GM20431 (cell line): ENCODE data around the gene ZNF3.

Experiments used
- in situ Hi-C: fragments of 300-500 bp; cut with MseI, MboI; formaldehyde crosslinking; loops from one replicate; pipeline ENCODE4 v1.15.0; 2020; ENCODE audit warnings: low sequenced_read_pairs; ENCODE audit not compliant: unreplicated experiment

ZNF3 gene

DNA sequence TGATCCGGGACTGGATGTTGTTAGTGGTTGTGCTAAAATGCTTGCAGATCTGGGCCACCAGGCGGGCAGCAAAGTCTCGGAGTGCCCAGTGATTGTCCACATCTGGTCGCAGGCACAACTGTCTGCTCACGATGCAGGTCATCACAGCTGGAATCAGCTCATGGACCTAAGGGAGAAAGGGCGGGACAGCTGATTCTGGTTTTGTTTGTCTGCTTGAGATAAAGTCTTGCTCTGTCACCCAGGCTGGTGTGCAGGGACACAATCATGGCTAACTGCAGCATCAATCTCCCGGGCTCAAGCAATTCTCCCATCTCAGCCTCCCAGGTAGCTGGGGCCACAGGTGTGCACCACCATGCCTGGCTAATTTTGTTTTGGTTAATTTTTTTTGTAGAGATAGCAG is 29.6 kb upstream of the ZNF3 start:
- in situ Hi-C loops: no loop called here

DNA sequence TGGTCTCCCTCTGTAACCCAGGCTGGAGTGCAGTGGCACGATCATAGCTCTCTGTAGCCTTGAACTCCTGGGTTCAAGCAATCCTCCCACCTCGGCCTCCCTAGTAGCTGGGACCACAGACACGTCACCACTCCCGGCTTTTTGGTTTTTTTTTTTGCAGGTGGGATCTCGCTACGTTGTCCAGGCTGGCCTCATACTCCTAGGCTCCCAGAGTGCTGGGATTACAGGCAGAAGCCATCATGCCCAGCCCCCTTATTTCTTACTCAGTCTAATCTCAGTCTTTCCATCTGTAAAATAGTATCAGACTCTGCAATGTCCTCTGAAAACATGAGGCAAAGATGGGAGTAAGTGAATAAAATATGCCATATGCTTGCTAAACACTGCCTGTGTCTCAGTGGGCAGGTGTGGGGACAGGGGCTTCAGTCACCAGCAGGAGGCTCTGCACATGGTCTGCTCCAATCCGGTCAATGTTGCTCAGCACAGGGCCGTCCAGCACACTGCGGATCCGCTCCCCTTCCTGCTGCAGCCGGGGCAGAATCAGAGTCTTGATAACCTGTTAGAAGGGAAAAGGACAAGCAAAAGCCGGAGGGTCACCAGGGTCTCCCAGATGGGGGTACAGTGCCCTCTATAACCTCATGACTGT is 28.1 kb upstream of the ZNF3 start:
- in situ Hi-C loops: no loop called here

DNA sequence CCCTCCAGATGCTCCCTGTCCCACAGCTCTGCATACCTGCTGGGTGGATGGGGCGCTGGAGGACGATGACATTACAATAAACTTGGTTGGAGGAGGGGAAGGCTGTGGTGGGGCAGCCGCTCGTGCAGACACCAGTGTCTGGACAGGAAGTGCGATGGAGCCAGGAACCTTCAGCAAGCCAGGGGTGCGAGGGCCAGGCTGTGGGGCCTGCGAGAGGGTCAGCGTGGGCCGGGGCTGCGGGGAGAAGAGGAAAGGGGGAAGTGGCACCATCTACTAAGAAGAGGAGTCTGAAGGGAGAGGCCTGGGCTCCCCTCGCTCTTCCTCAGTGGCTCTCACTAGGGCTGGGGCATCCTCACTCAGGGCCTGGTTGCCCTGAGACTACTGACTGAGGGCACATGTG is 26.4 kb upstream of the ZNF3 start:
- in situ Hi-C loops: no loop called here

DNA sequence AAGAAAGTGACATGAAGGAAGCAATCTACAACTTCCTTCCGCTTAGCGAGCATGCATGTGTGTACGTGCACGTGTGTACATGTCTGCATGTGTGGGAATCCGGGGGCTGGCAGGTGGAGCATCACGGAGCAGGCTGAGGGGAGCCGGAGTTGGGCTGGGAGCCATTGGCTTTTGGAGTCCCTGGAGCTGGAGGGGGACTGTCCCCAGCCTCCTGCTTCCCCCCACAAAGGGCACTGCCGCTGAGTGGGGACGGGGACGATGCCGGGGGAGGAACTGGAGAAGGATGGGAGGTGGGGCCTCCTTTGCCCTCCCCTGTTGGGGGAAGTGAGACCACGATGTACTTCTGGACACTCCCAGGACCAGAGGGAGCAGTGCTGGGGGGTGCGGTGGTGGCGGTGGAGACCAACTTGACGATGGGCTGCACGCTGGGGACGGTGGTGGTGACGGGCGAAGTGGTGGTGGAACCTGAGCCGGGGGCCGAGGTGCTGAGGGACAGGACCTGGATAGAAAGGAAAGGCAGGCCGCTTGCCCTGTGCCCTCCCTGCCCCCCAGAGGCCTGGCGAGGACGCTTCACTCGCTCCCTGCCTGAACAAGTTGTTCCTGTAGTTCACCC is 25.7 kb upstream of the ZNF3 start:
- in situ Hi-C loops: no loop called here

DNA sequence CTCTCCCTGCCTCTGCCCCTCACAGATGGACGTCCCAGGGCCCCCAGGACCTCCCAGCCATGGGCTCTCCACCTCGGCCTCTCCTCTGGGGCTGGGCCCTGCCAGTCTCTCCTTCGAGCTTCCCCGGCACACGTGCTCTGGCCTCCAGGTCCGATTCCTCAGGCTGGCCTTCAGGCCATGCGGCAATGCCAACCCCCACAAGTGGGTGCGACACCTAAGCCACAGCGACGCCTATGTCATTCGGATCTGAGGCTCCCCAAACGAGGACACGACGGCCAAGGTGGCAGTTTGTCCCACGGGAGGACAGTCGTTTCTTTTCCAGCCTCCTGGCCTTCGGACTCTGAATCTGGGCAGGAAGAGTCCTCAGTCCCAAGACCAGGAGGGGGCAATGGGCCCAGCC is 25.1 kb upstream of the ZNF3 start:
- in situ Hi-C loops: no loop called here

DNA sequence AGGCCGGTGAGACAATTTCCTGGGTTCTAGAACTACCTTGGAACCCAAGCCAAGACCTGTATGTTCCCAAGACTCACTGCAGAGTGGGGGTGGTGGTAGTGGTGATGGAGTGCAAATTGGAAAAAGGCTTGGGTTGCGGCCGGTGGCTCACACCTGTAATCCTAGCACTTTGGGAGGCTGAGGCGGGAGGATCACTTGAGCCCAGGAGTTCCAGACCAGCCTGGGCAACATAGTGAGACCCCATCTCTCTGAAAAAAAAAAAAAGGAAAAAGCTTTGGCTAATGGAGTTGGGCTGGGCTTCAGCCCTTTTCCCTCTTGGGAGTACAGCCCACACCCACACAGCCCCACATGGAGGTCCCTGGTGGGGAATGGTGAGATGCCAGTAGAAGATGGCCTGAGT is 24.0 kb upstream of the ZNF3 start:
- in situ Hi-C loops: no loop called here

DNA sequence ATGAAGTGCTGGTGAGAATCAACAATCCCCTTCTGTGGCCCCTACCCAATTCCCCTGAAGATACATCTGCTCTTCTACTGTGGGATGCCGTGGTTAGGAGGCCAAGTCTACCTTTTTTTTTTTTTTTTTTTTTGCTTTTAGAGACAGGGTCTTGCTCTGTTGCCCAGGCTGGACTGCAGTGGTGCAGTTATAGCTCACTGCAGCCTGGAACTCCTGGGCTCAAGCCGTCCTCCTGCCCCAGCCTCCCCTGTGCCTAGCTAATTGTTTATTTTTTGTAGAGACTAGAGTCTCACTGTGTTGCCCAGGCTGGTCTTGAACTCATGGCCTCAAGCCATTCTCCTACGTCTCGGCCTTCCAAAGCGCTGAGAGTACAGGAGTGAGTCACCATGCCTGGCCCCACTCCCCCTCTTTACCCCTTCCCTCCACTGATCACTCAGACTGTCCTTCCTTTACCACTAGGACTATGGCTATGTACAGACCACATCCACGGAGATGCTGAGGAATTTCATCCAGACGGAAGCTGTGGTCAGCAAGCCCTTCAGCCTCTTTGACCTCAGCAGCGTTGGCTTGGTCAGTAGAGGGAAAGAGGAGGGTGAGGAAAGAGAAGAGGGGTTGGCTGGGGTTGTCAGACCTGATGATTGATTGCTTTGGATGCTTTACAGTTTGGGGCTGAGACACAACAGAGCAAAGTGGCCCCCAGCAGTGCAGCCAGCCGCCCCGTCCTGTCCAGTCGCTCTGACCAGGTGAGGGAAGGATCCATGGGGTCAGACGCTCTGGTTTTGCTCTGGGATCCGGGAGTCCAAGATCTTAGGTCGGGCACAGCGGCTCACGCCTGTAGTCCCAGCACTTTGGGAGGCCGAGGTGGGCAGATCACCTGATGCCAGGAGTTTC is 21.7 kb upstream of the ZNF3 start:
- in situ Hi-C loops: no loop called here

DNA sequence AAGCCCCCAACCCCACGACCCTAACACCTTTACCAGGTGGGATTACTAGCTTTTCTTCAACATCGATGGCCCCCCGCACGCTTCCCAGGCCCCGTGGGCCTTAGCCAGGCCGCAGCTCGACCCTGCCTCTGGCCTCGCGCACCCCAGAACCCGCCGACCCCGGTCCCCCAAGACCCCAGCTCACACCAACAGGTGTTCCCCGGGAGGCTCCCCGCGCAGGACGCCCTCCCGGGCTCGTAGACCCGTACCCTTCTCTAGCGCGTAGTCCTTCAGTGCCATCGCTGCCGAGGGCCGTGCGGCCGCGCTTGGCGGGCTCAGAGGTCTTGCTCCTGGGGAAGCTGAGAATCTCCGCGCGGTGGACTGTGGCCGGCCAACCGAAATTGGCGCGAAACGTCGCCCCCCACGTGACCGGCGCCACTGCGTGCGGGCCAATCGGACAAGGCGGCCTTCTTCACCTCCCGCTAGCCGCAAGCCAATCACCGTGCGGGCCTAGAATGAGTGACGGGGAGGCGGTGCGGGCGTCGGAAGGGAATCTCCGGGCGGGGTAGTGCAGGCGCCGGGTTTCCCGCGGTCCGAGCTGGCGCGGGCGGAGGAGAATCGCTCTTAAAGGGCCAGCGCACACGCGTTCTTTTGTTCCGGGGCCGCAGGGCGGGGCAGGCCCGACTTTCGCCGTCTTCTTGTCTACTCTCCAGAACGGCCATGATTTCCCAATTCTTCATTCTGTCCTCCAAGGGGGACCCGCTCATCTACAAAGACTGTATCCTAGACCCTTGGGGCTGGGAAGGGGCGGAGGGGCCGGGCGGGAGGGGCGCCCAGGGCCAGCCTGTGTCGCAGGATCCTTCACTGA is 19.7 kb upstream of the ZNF3 start, which contains the start of the genes AP4M1 and MCM7:
Gene AP4M1 (plus strand): TSS at position 628 of the 847 bp plus-strand sequence. CDS start 72 bp downstream, at position 700.
Gene MCM7 (minus strand): TSS at position 382 of the 847 bp plus-strand sequence. CDS start 103 bp downstream, at position 279.
- in situ Hi-C loops: no loop called here

DNA sequence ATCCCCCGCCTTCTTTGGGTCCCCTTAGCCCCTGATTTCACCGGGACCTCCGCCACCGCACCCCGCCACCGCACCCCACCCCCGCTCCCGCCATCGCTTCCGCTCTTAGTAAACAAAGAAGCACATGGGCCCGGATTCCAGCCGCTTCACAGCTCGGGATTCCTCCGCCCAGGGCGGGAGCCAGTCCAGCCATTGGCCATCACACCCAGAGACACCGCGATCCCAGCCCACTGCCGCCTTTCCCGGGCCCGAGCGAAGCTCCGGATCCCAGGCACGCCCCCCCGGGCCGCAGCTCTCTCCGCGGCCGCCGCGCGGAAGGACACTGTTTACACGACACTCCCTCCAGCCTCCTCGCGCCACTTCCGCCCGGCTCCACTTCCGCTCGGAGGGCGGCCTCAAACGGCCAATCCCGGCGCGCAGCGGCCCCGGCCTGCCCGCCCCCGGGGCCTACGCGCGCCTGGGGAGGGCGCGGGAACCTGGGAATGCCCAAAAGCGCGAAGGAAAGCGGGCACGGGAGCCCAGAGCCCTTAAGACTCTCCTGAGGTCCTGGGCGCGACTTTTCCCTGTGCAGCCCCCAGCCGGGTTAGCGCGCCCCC is 19.0 kb upstream of the ZNF3 start:
- in situ Hi-C loops: no loop called here

DNA sequence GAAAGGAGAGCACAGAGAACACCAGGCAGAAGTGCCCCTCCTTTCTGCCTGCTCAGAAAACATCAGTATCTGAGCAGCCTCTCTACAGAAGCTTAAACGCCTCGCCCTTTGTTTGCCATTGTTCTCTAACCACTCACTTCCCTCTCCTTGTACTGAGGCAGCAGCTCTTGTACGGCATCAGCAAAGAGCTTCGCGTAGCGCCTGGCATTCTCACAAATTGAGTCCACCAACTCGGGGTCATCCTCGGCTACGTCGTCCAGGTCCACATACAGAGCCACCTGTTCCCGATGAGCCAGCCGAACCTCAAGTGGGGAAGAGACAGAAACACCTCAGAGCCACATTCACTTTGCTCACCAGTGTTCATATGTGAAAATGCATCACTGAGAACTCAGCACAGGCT is 17.9 kb upstream of the ZNF3 start:
- in situ Hi-C loops: no loop called here

DNA sequence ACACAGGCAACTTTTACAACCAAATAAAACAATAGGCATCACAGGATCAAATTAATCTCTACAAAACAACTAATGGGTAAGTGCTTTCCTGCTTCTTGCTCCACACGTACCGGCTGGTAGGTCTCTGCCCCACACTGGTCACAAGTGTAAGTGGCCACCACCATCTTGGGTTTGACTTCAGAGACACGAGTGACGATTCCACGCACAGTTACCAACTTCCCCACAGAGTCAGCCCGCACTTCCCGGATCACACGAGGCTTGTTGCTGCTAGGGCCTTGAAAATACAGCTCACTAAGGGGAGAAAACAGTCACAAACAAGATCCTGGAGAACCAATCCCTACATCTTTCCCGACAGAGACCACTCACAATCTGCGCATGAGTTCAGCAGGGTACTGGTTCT is 17.4 kb upstream of the ZNF3 start:
- in situ Hi-C loops: no loop called here

DNA sequence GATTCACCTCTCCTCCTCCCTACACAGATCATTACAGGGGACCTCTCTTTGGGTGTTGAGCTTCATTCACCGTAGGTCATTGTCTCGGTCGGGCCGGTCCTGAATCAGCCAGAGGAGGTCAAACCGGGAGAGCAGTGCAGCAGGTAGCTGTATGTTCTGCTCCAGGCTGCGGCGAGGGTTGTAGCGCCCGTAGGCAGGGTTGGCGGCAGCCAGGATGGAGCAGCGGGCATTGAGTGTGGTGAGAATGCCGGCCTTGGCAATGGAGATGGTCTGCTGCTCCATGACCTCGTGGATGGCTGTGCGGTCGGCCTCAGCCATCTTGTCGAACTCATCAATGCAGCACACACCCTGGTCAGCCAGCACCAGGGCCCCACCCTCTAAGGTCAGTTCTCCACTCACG is 14.2 kb upstream of the ZNF3 start:
- in situ Hi-C loops: no loop called here

DNA sequence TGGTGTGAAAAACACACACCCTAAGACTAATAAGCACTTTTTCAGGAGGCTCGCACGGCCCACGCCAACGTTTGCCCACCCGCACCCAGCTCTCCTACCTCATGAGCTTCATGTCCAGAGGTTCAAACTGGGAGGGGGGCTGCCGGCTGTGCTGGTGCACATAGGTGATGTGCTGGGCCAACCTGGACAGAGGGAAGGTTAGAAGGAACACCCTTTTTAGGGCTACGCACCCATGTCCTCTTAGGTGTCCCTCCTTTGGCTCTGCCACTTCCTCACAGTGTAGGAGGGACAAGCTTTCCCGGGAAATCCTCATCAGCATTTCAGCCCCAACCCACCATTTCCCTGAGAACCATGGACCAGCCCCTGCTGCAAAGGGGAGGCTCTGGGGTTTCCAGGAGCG is 13.8 kb upstream of the ZNF3 start:
- in situ Hi-C loops: no loop called here

DNA sequence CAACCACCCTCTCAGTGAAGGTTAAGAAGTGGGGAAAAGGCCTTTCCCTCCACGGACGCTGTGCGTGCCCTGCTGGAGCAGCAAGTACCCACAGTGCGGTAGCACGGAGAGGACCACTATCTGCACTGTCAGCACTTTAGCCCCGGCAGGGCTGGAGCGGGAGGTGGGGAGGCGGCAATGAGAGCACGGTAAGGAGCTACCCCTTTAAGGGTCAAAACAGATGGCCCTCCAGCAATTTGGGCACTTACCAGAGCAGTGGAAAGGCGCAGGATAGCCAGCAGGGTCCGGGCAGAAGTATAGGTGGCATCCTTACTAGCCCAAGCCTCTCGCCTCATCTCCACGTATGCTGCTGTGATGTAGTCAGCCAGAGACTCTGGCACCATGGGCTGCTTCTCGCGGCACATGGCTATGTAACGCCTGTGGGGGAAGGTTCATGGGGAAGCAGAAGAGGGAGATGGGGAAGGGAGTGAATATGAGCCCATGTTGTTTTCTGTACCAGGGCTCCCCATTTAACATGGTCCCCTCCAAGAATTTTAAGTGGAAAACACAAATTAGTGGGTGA is 12.5 kb upstream of the ZNF3 start:
- in situ Hi-C loops: no loop called here

DNA sequence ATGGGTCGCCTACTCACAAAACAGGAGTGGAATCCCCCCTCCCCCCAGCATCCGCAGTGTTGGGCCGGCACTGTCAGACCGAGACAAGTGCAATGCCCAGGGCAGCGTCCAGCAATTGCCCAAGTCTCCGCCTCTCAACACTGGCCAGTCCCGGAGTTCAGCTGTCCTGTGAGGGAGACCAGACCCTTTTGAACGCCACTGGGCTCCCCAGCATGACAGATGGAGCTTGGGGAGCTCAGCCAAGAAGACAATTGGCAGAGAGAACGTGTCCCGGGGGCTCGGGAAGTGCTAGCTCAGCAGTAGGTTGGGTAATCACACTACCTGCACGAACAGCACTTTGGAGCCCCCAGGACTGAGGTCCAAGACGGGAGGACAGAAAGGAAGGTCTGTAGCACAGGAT is 12.0 kb upstream of the ZNF3 start:
- in situ Hi-C loops: no loop called here

DNA sequence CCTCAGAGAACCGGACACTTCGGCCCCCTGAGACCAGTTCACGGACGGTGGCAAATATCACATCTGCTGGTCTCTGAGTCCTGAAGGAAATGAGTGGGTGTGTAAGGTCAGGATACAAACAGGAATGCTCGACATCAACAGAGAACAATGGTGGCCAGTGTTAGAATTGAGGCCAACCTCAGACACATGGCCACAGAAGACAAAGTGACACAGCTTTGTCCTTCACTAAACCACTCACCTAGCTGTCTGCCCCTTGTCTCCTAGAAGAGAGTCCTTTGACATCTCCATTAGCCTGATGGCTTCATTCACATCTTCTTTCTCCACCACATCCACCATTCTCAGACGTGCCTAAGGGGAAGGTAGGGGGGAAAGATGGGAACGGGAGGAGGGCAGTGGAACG is 11.5 kb upstream of the ZNF3 start:
- in situ Hi-C loops: no loop called here

DNA sequence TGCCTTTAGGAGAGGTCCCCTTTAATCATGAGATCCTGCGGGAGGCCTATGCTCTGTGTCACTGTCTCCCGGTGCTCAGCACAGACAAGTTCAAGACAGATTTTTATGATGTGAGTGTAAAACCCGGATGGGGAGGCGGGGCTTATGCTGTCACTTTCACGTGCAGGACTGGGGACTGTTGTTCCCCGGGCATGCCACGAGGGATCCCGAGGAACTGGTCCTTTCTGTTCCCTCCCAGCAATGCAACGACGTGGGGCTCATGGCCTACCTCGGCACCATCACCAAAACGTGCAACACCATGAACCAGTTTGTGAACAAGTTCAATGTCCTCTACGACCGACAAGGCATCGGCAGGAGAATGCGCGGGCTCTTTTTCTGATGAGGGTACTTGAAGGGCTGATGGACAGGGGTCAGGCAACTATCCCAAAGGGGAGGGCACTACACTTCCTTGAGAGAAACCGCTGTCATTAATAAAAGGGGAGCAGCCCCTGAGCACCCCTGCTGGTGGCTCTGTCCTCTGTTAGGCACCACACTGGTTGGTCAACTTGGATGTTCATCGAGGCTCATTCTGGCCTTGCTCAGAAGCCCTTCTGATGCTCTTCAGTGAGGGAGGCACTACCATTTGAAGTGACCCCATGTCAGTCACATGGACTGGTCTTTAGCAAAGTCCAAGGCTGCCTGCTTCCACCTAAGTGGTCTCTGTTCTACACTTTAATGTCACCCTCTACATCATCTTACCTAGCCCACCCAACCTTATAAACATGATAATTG is 10.1 kb upstream of the ZNF3 start:
- in situ Hi-C loops: no loop called here

DNA sequence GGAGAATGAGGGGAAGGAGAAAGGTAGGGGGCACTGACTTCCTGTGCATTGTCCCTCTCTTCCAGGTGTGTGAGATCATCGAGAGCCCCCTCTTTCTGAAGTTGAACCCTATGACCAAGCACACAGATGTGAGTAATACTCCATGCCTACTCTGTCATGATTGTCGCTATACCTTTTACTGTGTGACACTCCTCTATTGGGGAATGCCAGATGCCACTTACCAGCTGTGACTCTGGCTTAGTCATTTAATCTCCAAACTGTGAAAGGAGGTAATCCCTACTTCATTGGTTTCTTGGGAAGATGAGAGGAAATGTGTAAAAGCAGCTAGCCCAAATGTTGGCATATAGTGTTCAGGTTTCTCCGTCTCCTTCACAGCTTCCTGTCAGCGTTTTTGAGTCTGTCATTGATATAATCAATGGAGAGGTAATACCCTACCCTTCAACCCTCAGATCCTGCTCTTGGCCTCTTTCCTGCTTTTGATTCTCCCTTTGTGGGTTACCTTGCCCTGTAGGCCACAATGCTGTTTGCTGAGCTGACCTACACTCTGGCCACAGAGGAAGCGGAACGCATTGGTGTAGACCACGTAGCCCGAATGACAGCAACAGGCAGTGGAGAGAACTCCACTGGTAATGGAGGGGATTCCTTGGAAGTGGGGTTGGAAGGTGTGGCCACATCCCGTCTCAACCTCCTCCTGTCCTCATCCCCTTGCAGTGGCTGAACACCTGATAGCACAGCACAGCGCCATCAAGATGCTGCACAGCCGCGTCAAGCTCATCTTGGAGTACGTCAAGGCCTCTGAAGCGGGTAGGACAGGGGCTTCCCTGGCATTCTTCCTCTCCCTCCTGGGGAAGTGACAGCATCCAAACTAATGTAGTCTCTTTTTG is 9.2 kb upstream of the ZNF3 start:
- in situ Hi-C loops: no loop called here
